ENCODE measurements around the gene CACNG1. TPM values are rescaled to one million over a fixed set of nuclear protein-coding genes. Genes with fewer than 3 reads are reported as not detected.

The CACNG1 gene
- total and polyA plus RNA-seq, 2 donors (not counting 1 experiment from before 2014, with no cell fraction given), result not detected

GRCh38 chr17:67013891-67014290 lies 30.5 kb upstream of the CACNG1 start:
- Histone ChIP-seq H2AFZ (ENCODE audit: low read length) (no peak overlapping the region), H3K27ac (ENCODE audit: insufficient read depth, low read length) (no peak overlapping the region), H3K4me1 (ENCODE audit: control insufficient read depth, extremely low read depth, insufficient read depth, low read length) (no peaks in the 10 kb centered on the region), H3K27me3 (ENCODE audit: control insufficient read depth, insufficient read depth, low read length) (peaks cover 2% of the 10 kb centered on the region), H3K79me2 (ENCODE audit: control insufficient read depth, insufficient read depth, low read length) (no peaks in the 10 kb centered on the region), H3K4me3 (replicated peaks in 1 of 4; ENCODE audit: control extremely low read depth in 1 of 4, insufficient read depth in 1 of 4, low read depth in 3 of 4, low read length in 4 of 4) (no peak overlapping the region), H4K20me1 (ENCODE audit: control insufficient read depth, extremely low read depth, insufficient read depth, low read length) (no peaks in the 10 kb centered on the region), H3K9me3 (ENCODE audit: control insufficient read depth, insufficient read depth, low read depth, low read length) (no peaks in the 10 kb centered on the region), H3K9ac (ENCODE audit: insufficient read depth, low read length) (no peak overlapping the region), H3K36me3 (ENCODE audit: control insufficient read depth, insufficient read depth, low read length) (no peaks in the 10 kb centered on the region), H3K4me2 (ENCODE audit: extremely low read depth, insufficient read depth, low read length) (no peak overlapping the region)
- TF ChIP-seq CTCF (conservative IDR thresholded peaks at IDR 0.05 in 1 of 2, IDR thresholded peaks at IDR 0.05 in 1 of 2; ENCODE audit: low read depth in 1 of 2, low read length in 2 of 2) (no peak), EZH2 (IDR thresholded peaks at IDR 0.05; ENCODE audit: low read length, missing control alignments) (no peak)
- DNase-seq (ENCODE audit: low read depth in 2 of 2), result no peak

GRCh38 chr17:67015001-67015400 lies 29.4 kb upstream of the CACNG1 start:
- H3K4me1 ChIP-seq (ENCODE audit: control insufficient read depth, extremely low read depth, insufficient read depth, low read length), result no peaks in the 10 kb centered on the region
- no peak overlapping the region for H3K27ac ChIP-seq (ENCODE audit: insufficient read depth, low read length)
- peaks cover 2% of the 10 kb centered on the region for H3K27me3 ChIP-seq (ENCODE audit: control insufficient read depth, insufficient read depth, low read length)
- no peak overlapping the region for H3K9ac ChIP-seq (ENCODE audit: insufficient read depth, low read length)
- H3K4me3 ChIP-seq (replicated peaks in 1 of 4; ENCODE audit: control extremely low read depth in 1 of 4, insufficient read depth in 1 of 4, low read depth in 3 of 4, low read length in 4 of 4), result no peak overlapping the region
- H4K20me1 ChIP-seq (ENCODE audit: control insufficient read depth, extremely low read depth, insufficient read depth, low read length), result no peaks in the 10 kb centered on the region
- TF ChIP-seq CTCF (conservative IDR thresholded peaks at IDR 0.05 in 1 of 2, IDR thresholded peaks at IDR 0.05 in 1 of 2; ENCODE audit: low read depth in 1 of 2, low read length in 2 of 2), result no peak
- TF ChIP-seq EZH2 (IDR thresholded peaks at IDR 0.05; ENCODE audit: low read length, missing control alignments), result no peak
- H3K79me2 ChIP-seq (ENCODE audit: control insufficient read depth, insufficient read depth, low read length), result no peaks in the 10 kb centered on the region
- H3K9me3 ChIP-seq (ENCODE audit: control insufficient read depth, insufficient read depth, low read depth, low read length), result no peaks in the 10 kb centered on the region
- H3K4me2 ChIP-seq (ENCODE audit: extremely low read depth, insufficient read depth, low read length), result no peak overlapping the region
- H2AFZ ChIP-seq (ENCODE audit: low read length), result no peak overlapping the region
- H3K36me3 ChIP-seq (ENCODE audit: control insufficient read depth, insufficient read depth, low read length), result no peaks in the 10 kb centered on the region
- no peak for DNase-seq (ENCODE audit: low read depth in 2 of 2)

GRCh38 chr17:67016039-67016762 lies 28.2 kb upstream of the CACNG1 start:
- Histone ChIP-seq H3K4me2 (ENCODE audit: extremely low read depth, insufficient read depth, low read length) (no peak overlapping the region), H3K27ac (ENCODE audit: insufficient read depth, low read length) (no peak overlapping the region), H3K4me1 (ENCODE audit: control insufficient read depth, extremely low read depth, insufficient read depth, low read length) (no peaks in the 10 kb centered on the region)

More at GRCh38 chr17:67016039-67016762, 28.2 kb upstream of the CACNG1 start:
- no peak overlapping the region for H2AFZ ChIP-seq (ENCODE audit: low read length)
- TF ChIP-seq EZH2 (IDR thresholded peaks at IDR 0.05; ENCODE audit: low read length, missing control alignments), result no peak
- TF ChIP-seq CTCF (conservative IDR thresholded peaks at IDR 0.05 in 1 of 2, IDR thresholded peaks at IDR 0.05 in 1 of 2; ENCODE audit: low read depth in 1 of 2, low read length in 2 of 2), result no peak
- H3K9ac ChIP-seq (ENCODE audit: insufficient read depth, low read length), result no peak overlapping the region
- no peaks in the 10 kb centered on the region for H4K20me1 ChIP-seq (ENCODE audit: control insufficient read depth, extremely low read depth, insufficient read depth, low read length)
- no peaks in the 10 kb centered on the region for H3K9me3 ChIP-seq (ENCODE audit: control insufficient read depth, insufficient read depth, low read depth, low read length)
- H3K79me2 ChIP-seq (ENCODE audit: control insufficient read depth, insufficient read depth, low read length), result no peaks in the 10 kb centered on the region
- no peak for DNase-seq (ENCODE audit: low read depth in 2 of 2)
- peaks cover 5% of the 10 kb centered on the region for H3K27me3 ChIP-seq (ENCODE audit: control insufficient read depth, insufficient read depth, low read length)
- no peak overlapping the region for H3K4me3 ChIP-seq (replicated peaks in 1 of 4; ENCODE audit: control extremely low read depth in 1 of 4, insufficient read depth in 1 of 4, low read depth in 3 of 4, low read length in 4 of 4)
- H3K36me3 ChIP-seq (ENCODE audit: control insufficient read depth, insufficient read depth, low read length), result no peaks in the 10 kb centered on the region

Data from fibroblast of lung (primary cell).